Epithelial cell of proximal tubule (primary cell): Measurements from ENCODE around the gene RTN4RL1. TPM values are rescaled to one million over a fixed set of nuclear protein-coding genes. Genes with fewer than 3 reads are reported as not detected.

Experiments used
- DNase-seq: peaks from one replicate; pipeline ENCODE4 v3.0.0-alpha.2; 2011; ENCODE audit warnings: low read depth
- H3K4me3 ChIP-seq: 2 replicates; pipeline ENCODE4 v1.5.1; 2011; ENCODE audit warnings: low read depth, mild to moderate bottlenecking, low read length
- total RNA-seq: library from RNA; depleted of rRNA; stranded (reverse); fragments of >200 nt; gene quantifications from 2 replicates; pipeline ENCODE4 v1.2.3, GENCODE V29; 2015
- TF ChIP-seq, protein P1 (sequence below): conservative IDR thresholded peaks from 2 replicates; pipeline ENCODE4 v1.5.1; 2012; ENCODE audit warnings: low read depth, mild to moderate bottlenecking, low read length

The RTN4RL1 gene
- total RNA-seq, 1 donor from 2014 or later, result not detected

DNA sequence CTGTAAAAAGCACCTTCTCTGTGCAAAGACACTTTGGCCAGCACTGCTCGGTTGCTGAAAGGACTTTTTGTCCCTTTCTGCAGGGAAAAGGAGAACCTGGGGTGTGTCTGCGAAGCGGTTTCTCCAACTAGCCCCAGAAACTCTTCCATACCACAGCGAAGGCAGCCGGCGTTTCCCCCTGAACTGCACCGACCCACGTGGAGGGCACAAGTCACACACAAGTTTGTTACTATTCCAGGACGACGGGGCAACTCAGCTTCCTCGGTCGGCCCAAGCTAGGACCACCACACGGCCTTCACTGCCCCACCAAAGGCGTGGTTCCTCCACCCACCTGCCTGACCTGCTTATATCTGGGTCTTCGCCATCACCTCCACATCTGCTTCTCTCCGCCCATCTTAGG lies 1.9 kb downstream of the RTN4RL1 start:
- no peak for DNase-seq
- TF ChIP-seq, protein P1, sequence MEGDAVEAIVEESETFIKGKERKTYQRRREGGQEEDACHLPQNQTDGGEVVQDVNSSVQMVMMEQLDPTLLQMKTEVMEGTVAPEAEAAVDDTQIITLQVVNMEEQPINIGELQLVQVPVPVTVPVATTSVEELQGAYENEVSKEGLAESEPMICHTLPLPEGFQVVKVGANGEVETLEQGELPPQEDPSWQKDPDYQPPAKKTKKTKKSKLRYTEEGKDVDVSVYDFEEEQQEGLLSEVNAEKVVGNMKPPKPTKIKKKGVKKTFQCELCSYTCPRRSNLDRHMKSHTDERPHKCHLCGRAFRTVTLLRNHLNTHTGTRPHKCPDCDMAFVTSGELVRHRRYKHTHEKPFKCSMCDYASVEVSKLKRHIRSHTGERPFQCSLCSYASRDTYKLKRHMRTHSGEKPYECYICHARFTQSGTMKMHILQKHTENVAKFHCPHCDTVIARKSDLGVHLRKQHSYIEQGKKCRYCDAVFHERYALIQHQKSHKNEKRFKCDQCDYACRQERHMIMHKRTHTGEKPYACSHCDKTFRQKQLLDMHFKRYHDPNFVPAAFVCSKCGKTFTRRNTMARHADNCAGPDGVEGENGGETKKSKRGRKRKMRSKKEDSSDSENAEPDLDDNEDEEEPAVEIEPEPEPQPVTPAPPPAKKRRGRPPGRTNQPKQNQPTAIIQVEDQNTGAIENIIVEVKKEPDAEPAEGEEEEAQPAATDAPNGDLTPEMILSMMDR, result no peak
- H3K4me3 ChIP-seq, result no peak overlapping the region

- no peak overlapping the region for H3K4me3 ChIP-seq
- TF ChIP-seq, protein P1, result no peak
- DNase-seq, result no peak
These were observed 2.4 kb downstream of the RTN4RL1 start for GRCh38 chr17:2022647-2023240.

DNA sequence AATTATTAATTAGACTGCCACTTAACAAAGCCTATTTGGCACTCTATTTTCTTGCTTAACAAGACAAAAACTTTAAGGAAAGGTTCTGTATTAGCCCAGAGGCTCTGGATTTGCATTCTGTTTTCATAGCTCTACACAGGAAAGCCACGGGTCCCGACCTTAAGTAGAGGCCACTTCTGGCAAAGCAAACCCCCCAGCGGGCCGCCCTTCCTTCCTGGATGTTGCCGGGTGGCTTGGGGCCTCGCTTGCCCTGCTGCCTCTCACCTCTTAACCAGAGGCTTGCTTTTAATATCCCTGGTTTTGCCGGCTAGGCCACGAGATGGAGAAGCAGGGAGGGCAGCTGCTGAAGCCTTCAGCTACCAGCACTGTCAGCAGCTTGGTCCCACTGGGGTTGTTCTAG lies 4.4 kb downstream of the RTN4RL1 start:
- TF ChIP-seq, protein P1, result no peak
- no peak for DNase-seq
- H3K4me3 ChIP-seq, result no peak overlapping the region

GRCh38 chr17:2019723-2020122 lies 5.4 kb downstream of the RTN4RL1 start:
- TF ChIP-seq, protein P1, result no peak
- DNase-seq, result no peak
- no peak overlapping the region for H3K4me3 ChIP-seq

DNA sequence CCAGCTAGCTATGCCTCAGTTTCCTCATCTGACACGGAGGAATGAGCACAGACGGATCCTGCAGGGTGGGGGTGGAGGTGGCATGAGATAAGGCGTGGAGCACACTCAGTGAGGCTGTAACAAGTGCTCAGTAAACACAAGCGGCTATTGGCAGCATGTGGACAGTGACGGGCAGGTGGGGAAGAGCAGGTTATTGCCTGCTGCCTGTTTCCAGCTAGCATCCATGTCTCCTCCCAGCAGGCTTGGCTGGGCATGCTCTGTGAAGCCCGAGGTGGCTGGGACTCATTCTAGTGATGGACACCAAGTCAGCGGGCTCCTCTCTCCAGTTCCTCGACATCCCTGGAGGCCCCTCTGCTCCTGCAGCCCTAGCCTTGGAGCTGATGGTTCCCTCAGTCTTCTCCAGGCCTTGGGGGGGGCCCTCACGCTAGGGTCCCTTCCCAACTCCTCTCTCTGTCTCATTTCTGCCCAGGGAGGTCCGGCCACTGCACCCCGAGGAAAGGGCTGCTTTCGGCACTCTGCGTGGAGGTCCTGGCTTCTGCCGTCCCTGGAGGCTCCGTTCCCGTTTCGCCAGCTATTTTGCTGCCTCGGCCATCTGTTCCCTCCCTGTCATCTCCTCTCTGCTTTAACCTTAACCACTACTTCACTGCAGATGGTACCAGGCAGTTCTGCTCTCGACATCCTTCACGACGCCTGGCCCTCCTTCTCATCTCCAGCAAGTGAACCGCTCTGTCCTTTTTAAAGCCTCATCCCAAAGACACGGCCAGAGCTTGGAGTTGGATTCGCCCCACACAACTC lies 6.2 kb downstream of the RTN4RL1 start:
- no peak for DNase-seq
- TF ChIP-seq, protein P1, result no peak

GRCh38 chr17:2017274-2017941 lies 7.7 kb downstream of the RTN4RL1 start:
- TF ChIP-seq, protein P1, result no peak
- no peak for DNase-seq
- no peak overlapping the region for H3K4me3 ChIP-seq

More for the DNA sequence above, 6.2 kb downstream of the RTN4RL1 start:
- H3K4me3 ChIP-seq, result no peak overlapping the region
